H1 (cell line): ENCODE results near the gene PHKA2. TPM values are rescaled to one million over a fixed set of nuclear protein-coding genes. Genes with fewer than 3 reads are reported as not detected.

ENCODE experiments used
- CTCF ChIA-PET: fragments of 300-600 bp; sonication (Branson Sonifier 250); formaldehyde crosslinking; loops from one replicate; lab custom pipeline; 2021; ENCODE audit not compliant: partially characterized antibody; lab: Charles Lee
- POLR2A ChIA-PET: fragments of 300-600 bp; sonication (Branson Sonifier 250); formaldehyde crosslinking; loops from one replicate; lab custom pipeline; 2021; ENCODE audit warnings: inconsistent platforms; ENCODE audit not compliant: partially characterized antibody; lab: Charles Lee
- DNase-seq, 2 experiments: peaks; one replicate each; pipeline versions ENCODE4 v3.0.0 to v3.0.0-alpha.2; 2010 to 2022; ENCODE audit warnings: low spot score in 2 of 2, low read depth in 1 of 2, mixed read lengths in 1 of 2
- FAIRE-seq: peaks from 2 replicates; lab custom pipeline; 2011; peaks lifted over from hg19 to GRCh38; lab: Jason Lieb, UNC
- H2AFZ ChIP-seq: 2 replicates; pipeline ENCODE4 v1.8.1; 2012; ENCODE audit warnings: low read length, inconsistent platforms
- H2AK5ac ChIP-seq: 2 replicates; pipeline ENCODE4 v1.6.1; 2013; ENCODE audit warnings: low read depth, low read length
- H2BK120ac ChIP-seq: replicated peaks from 2 replicates; pipeline ENCODE3; 2013; ENCODE audit warnings: low read depth, low read length, inconsistent platforms
- H2BK12ac ChIP-seq: 2 replicates; pipeline ENCODE4 v1.6.1; 2013; ENCODE audit warnings: low read depth, low read length
- H2BK15ac ChIP-seq: 2 replicates; pipeline ENCODE4 v1.6.1; 2013; ENCODE audit warnings: low read length
- H2BK20ac ChIP-seq: 2 replicates; pipeline ENCODE4 v1.6.1; 2013; ENCODE audit warnings: low read length
- H2BK5ac ChIP-seq: 2 replicates; pipeline ENCODE4 v1.6.1; 2013; ENCODE audit warnings: low read depth, low read length
- H3K14ac ChIP-seq: 2 replicates; pipeline ENCODE4 v1.6.1; 2013; ENCODE audit warnings: inconsistent platforms; ENCODE audit not compliant: insufficient read length
- H3K18ac ChIP-seq: 2 replicates; pipeline ENCODE4 v1.6.1; 2013; ENCODE audit warnings: low read length; ENCODE audit errors: extremely low read depth
- H3K23ac ChIP-seq: 2 replicates; pipeline ENCODE4 v1.6.1; 2013; ENCODE audit warnings: inconsistent platforms; ENCODE audit not compliant: insufficient read length
- H3K23me2 ChIP-seq: 2 replicates; pipeline ENCODE4 v1.6.1; 2013; ENCODE audit warnings: low read depth, low read length
- H3K27ac ChIP-seq: 2 replicates; pipeline ENCODE4 v1.6.1; 2011; ENCODE audit warnings: low read depth, low read length, inconsistent platforms
- H3K27me3 ChIP-seq, 4 experiments: replicated peaks in 1 of 4; 1 replicate in 1 of 4; 2 replicates in 3 of 4; pipeline versions ENCODE4 v1.6.1 to v1.8.1; 2011 to 2013; ENCODE audit warnings: low read length in 3 of 4, mild to moderate bottlenecking in 3 of 4, inconsistent platforms in 2 of 4, mixed read lengths in 2 of 4, moderate library complexity in 1 of 4; ENCODE audit not compliant: control insufficient read depth in 3 of 4, insufficient read depth in 3 of 4; ENCODE audit errors: extremely low read depth in 1 of 4
- H3K36me3 ChIP-seq, 4 experiments: 2 replicates each; pipeline versions ENCODE4 v1.6.1 to v1.8.1; 2011 to 2013; ENCODE audit warnings: mild to moderate bottlenecking in 4 of 4, low read length in 3 of 4, moderate library complexity in 2 of 4, control low read depth in 1 of 4, inconsistent platforms in 1 of 4; ENCODE audit not compliant: insufficient read depth in 4 of 4, control insufficient read depth in 2 of 4
- H3K4ac ChIP-seq: replicated peaks from 2 replicates; pipeline ENCODE3; 2013; ENCODE audit warnings: low read length, low read depth, mixed read lengths, inconsistent platforms; ENCODE audit not compliant: insufficient read length
- H3K4me1 ChIP-seq, 4 experiments: replicated peaks in 1 of 4; 1 replicate in 1 of 4; 2 replicates in 3 of 4; pipeline versions ENCODE4 v1.6.1 to v1.8.1; 2011 to 2013; ENCODE audit warnings: low read length in 3 of 4, inconsistent platforms in 2 of 4, mixed read lengths in 1 of 4; ENCODE audit not compliant: insufficient read depth in 4 of 4, control insufficient read depth in 3 of 4
- H3K4me2 ChIP-seq, 2 experiments: 2 replicates each; pipeline versions ENCODE4 v1.6.1 to v1.8.1; 2011 to 2013; ENCODE audit warnings: low read depth in 2 of 2, low read length in 2 of 2, control low read depth in 1 of 2, inconsistent platforms in 1 of 2, mild to moderate bottlenecking in 1 of 2; ENCODE audit not compliant: insufficient read depth in 1 of 2
- H3K4me3 ChIP-seq, 4 experiments: fragments of 200-600, 300-600 bp in 1 of 4; sonication (generic), shearing (Covaris generic), sonication (Bioruptor Twin) in 1 of 4; 2 replicates each; pipeline versions ENCODE4 v1.5.1 to v1.8.1; 2011 to 2016; ENCODE audit warnings: low read length in 4 of 4, low read depth in 3 of 4, control low read depth in 2 of 4, inconsistent platforms in 2 of 4, mild to moderate bottlenecking in 2 of 4, mixed read lengths in 1 of 4, moderate library complexity in 1 of 4; ENCODE audit not compliant: insufficient read depth in 2 of 4; ENCODE audit errors: extremely low read depth in 1 of 4
- H3K56ac ChIP-seq: replicated peaks from 2 replicates; pipeline ENCODE3; 2013; ENCODE audit warnings: low read depth, mild to moderate bottlenecking, mixed read lengths, low read length, inconsistent platforms; ENCODE audit not compliant: insufficient read length
- H3K79me1 ChIP-seq: 2 replicates; pipeline ENCODE4 v1.6.1; 2013; ENCODE audit warnings: low read depth, low read length, control low read depth
- H3K79me2 ChIP-seq, 2 experiments: 2 replicates each; pipeline versions ENCODE4 v1.6.1 to v1.8.1; 2012 to 2013; ENCODE audit warnings: low read length in 2 of 2, mild to moderate bottlenecking in 2 of 2, inconsistent platforms in 1 of 2; ENCODE audit not compliant: insufficient read depth in 2 of 2, control insufficient read depth in 1 of 2
- H3K9ac ChIP-seq, 4 experiments: replicated peaks in 1 of 4; 1 replicate in 1 of 4; 2 replicates in 3 of 4; pipeline versions ENCODE4 v1.6.1 to v1.8.1; 2011 to 2013; ENCODE audit warnings: low read depth in 3 of 4, low read length in 3 of 4, control low read depth in 2 of 4, mild to moderate bottlenecking in 2 of 4, moderate library complexity in 2 of 4, inconsistent platforms in 1 of 4; ENCODE audit errors: extremely low read depth in 1 of 4
- H3K9me3 ChIP-seq, 2 experiments: 2 replicates each; pipeline versions ENCODE4 v1.6.1 to v1.8.1; 2012 to 2013; ENCODE audit warnings: mild to moderate bottlenecking in 2 of 2, moderate library complexity in 2 of 2, control low read depth in 1 of 2, inconsistent platforms in 1 of 2, low read depth in 1 of 2, low read length in 1 of 2, mixed read lengths in 1 of 2; ENCODE audit not compliant: insufficient read depth in 2 of 2
- H4K20me1 ChIP-seq, 2 experiments: replicated peaks in 1 of 2; 2 replicates each; pipeline versions ENCODE3 to v1.8.1; 2011 to 2013; ENCODE audit warnings: inconsistent platforms in 2 of 2, low read length in 2 of 2, mild to moderate bottlenecking in 1 of 2; ENCODE audit not compliant: insufficient read depth in 2 of 2, control insufficient read depth in 1 of 2
- H4K5ac ChIP-seq: 2 replicates; pipeline ENCODE4 v1.6.1; 2013; ENCODE audit warnings: low read length, low read depth, mixed read lengths, inconsistent platforms; ENCODE audit not compliant: insufficient read length
- H4K8ac ChIP-seq: 2 replicates; pipeline ENCODE4 v1.8.0; 2013; ENCODE audit warnings: mild to moderate bottlenecking, moderate library complexity, low read length, inconsistent platforms; ENCODE audit not compliant: insufficient read depth; ENCODE audit errors: extremely low read depth
- H4K91ac ChIP-seq: replicated peaks from 2 replicates; pipeline ENCODE3; 2013; ENCODE audit warnings: low read length, mixed read lengths, inconsistent platforms; ENCODE audit not compliant: insufficient read length
- BACH1 ChIP-seq: IDR thresholded peaks from 2 replicates; pipeline ENCODE4 v1.6.1; 2012; ENCODE audit warnings: low read length, improper control_type of control experiment
- CEBPB ChIP-seq: IDR thresholded peaks from 2 replicates; pipeline ENCODE4 v1.6.1; 2012; ENCODE audit warnings: low read depth, low read length
- CHD1 ChIP-seq: IDR thresholded peaks from 2 replicates; pipeline ENCODE4 v1.6.1; 2012; ENCODE audit warnings: low read depth, low read length, improper control_type of control experiment
- GABPA ChIP-seq: IDR thresholded peaks from 2 replicates; pipeline ENCODE4 v1.6.1; 2011; ENCODE audit warnings: mild to moderate bottlenecking, low read length, moderate library complexity, borderline replicate concordance; ENCODE audit not compliant: insufficient read depth
- RBBP5 ChIP-seq: IDR thresholded peaks from 2 replicates; pipeline ENCODE4 v1.7.1; 2012; ENCODE audit warnings: low read depth, mild to moderate bottlenecking, inconsistent platforms, low read length, moderate library complexity, borderline replicate concordance
- SAP30 ChIP-seq: fragments of 300-600 bp; sonication (generic); IDR thresholded peaks from 2 replicates; pipeline ENCODE4 v1.7.1; 2012; ENCODE audit warnings: low read length, moderate library complexity, mild to moderate bottlenecking, inconsistent platforms; ENCODE audit not compliant: insufficient read depth, insufficient replicate concordance
- TAF1 ChIP-seq: IDR thresholded peaks from 2 replicates; pipeline ENCODE4 v1.6.1; 2011; ENCODE audit warnings: mild to moderate bottlenecking, low read depth, low read length
- TAF7 ChIP-seq: optimal IDR thresholded peaks from 2 replicates; pipeline ENCODE3; 2011; ENCODE audit warnings: low read depth, mild to moderate bottlenecking, inconsistent platforms, low read length, moderate library complexity, borderline replicate concordance
- WGBS, 2 experiments: shearing (Covaris generic) in 1 of 2; methylation state at CpG; one replicate each; pipeline versions ENCODE4 v1.1.6 to v1.1.7; 2013 to 2015; ENCODE audit warnings: low lambda C conversion rate in 2 of 2, mixed read lengths in 2 of 2, inconsistent platforms in 1 of 2, low coverage in 1 of 2, missing lambda C conversion rate in 1 of 2; ENCODE audit not compliant: insufficient replicate concordance in 2 of 2, insufficient coverage in 1 of 2, insufficient read length in 1 of 2; ENCODE audit errors: extremely low coverage in 1 of 2, missing lambda C conversion rate in 1 of 2; 5-methylcytosine and 5-hydroxymethylcytosine counted together
- polyA plus RNA-seq, 7 experiments: library from polyadenylated mRNA; depleted of rRNA in 3 of 7; stranded (reverse) in 5 of 7; unstranded in 2 of 7; fragments of >200 nt in 5 of 7; fragments of 200-250 nt in 2 of 7; gene quantifications; 1 replicate in 5 of 7; 2 replicates in 1 of 7; 4 replicates in 1 of 7; pipeline versions ENCODE4 v1.2.1 to v1.2.3, GENCODE V29; 2011 to 2013; ENCODE audit warnings: missing spikeins in 2 of 7, mixed read lengths in 2 of 7
- total RNA-seq: library from RNA; stranded (reverse); fragmentation: NEBNext Ultra II Directional; extraction: Animal tissue kit (Norgen Biotek cat#: 25700); gene quantifications from 2 replicates; pipeline ENCODE4 v1.2.1, GENCODE V29; 2021

PHKA2 gene
- total and polyA plus RNA-seq, 2 of the 8 experiments (the other 6 are each of a cell fraction or from before 2014, with no cell fraction given) = 28.1 to 35.8 TPM

- Histone ChIP-seq H3K23ac (no peak overlapping the region), H3K56ac (no peak overlapping the region), H3K14ac (no peak overlapping the region), H3K9me3 (no peaks in the 10 kb centered on the region), H2AFZ (no peak overlapping the region), H2AK5ac (no peak overlapping the region), H3K4me2 (no peak overlapping the region), H3K4me3 (no peak overlapping the region), H4K8ac (no peak overlapping the region), H3K4me1 (peaks cover 0 to 8% (median 4%) of the 10 kb centered on the region in 4 experiments; a peak in 4 of 7 replicates), H2BK12ac (no peak overlapping the region), H3K9ac (no peak overlapping the region), H2BK20ac (no peak overlapping the region), H2BK15ac (no peak overlapping the region), H3K18ac (no peak overlapping the region; the same call in 1 of the 2 replicates), H3K23me2 (no peaks in the 10 kb centered on the region), H3K79me1 (no peaks in the 10 kb centered on the region), H4K20me1 (no peaks in the 10 kb centered on the region), H3K4ac (no peak overlapping the region), H3K79me2 (no peaks in the 10 kb centered on the region), H2BK5ac (no peak overlapping the region), H2BK120ac (no peak overlapping the region), H3K36me3 (peaks cover 3 to 14% (median 6%) of the 10 kb centered on the region in 4 experiments; a peak in 6 of 8 replicates), H4K91ac (no peak overlapping the region), H4K5ac (no peak overlapping the region)
- WGBS, 2 experiments = 90% methylated on average over 4 of the region's 5 CpGs; no CpG with 5 or more reads in 1 of the 2 experiments
- ChIA-PET POLR2A (no interaction called here), CTCF (interaction anchor here (0.5 to 2.4 kb wide), 2 partner anchors 220 to 396 kb away, joined by 3 to 11 read pairs; no protein-coding TSS in a partner anchor)
- no peak for DNase-seq
- FAIRE-seq = no peak
- TF ChIP-seq TAF7 (no peak), BACH1 (no peak), GABPA (no peak), CHD1 (no peak), CEBPB (no peak), RBBP5 (no peak), SAP30 (no peak), TAF1 (no peak)
- TF ChIP-seq, all 59 proteins: peak for 0
- Histone ChIP-seq H3K27ac (no peak overlapping the region), H3K27me3 (no peaks in the 10 kb centered on the region)
Measured at GRCh38 chrX:18937173-18937572, 46.7 kb downstream of the PHKA2 start.
